Smooth muscle cell (in vitro differentiated cells): Measurements from ENCODE around the gene KIAA1958. TPM values are rescaled to one million over a fixed set of nuclear protein-coding genes. Genes with fewer than 3 reads are reported as not detected.

Experiments
- DNase-seq: peaks from one replicate; lab custom pipeline; 2025; ENCODE audit not compliant: unreplicated experiment; lab: John Stamatoyannopoulos, UW
- H2AFZ ChIP-seq: fragments of 200-600 bp; sonication (generic); 2 replicates; pipeline ENCODE4 v1.6.0; 2016; ENCODE audit warnings: antibody characterized with exemption, low read depth, mild to moderate bottlenecking
- H3F3A ChIP-seq: fragments of 200-600 bp; sonication (generic); 2 replicates; pipeline ENCODE4 v1.6.0; 2017; ENCODE audit warnings: antibody characterized with exemption, low read depth
- H3K27ac ChIP-seq: fragments of 200-600 bp; sonication (generic); 2 replicates; pipeline ENCODE4 v1.5.1; 2016; ENCODE audit warnings: low read depth, mild to moderate bottlenecking
- H3K27me3 ChIP-seq: fragments of 200-600 bp; sonication (generic); 2 replicates; pipeline ENCODE4 v1.6.1; 2016; ENCODE audit warnings: low read depth, mild to moderate bottlenecking
- H3K36me3 ChIP-seq: fragments of 200-600 bp; sonication (generic); 2 replicates; pipeline ENCODE4 v1.5.1; 2016; ENCODE audit warnings: low read depth
- H3K4me1 ChIP-seq: fragments of 200-600 bp; sonication (generic); 2 replicates; pipeline ENCODE4 v1.5.1; 2016; ENCODE audit warnings: low read depth
- H3K4me2 ChIP-seq: fragments of 200-600 bp; sonication (generic); 2 replicates; pipeline ENCODE4 v1.6.0; 2016; ENCODE audit warnings: mild to moderate bottlenecking
- H3K4me3 ChIP-seq: fragments of 200-600 bp; sonication (generic); 2 replicates; pipeline ENCODE4 v1.5.1; 2016; ENCODE audit warnings: mild to moderate bottlenecking
- H3K79me2 ChIP-seq: fragments of 200-600 bp; sonication (generic); 2 replicates; pipeline ENCODE4 v1.6.0; 2016; ENCODE audit warnings: low read depth, mild to moderate bottlenecking
- H3K9ac ChIP-seq: fragments of 200-600 bp; sonication (generic); 2 replicates; pipeline ENCODE4 v1.6.0; 2016; ENCODE audit warnings: low read depth
- H3K9me3 ChIP-seq: fragments of 200-600 bp; sonication (generic); replicated peaks from 2 replicates; pipeline ENCODE4 v1.5.1; 2016; ENCODE audit warnings: low read depth
- H4K20me1 ChIP-seq: fragments of 200-600 bp; sonication (generic); 2 replicates; pipeline ENCODE4 v1.6.0; 2016; ENCODE audit warnings: low read depth
- CTCF ChIP-seq: fragments of 200-600 bp; sonication (generic); IDR thresholded peaks from 2 replicates; pipeline ENCODE4 v1.5.1; 2017; ENCODE audit warnings: borderline replicate concordance, mild to moderate bottlenecking, antibody characterized with exemption; ENCODE audit not compliant: insufficient read depth, poor library complexity, severe bottlenecking
- WGBS: methylation state at CpG from one replicate; pipeline ENCODE4 v1.1.7; 2016; ENCODE audit warnings: low lambda C conversion rate; 5-methylcytosine and 5-hydroxymethylcytosine counted together
- polyA plus RNA-seq: library from polyadenylated mRNA; unstranded; fragments of >200 nt; fragmentation: Nextera tagmentation; extraction: Ambion mirVana; gene quantifications from 2 replicates; pipeline ENCODE4 v1.2.1, GENCODE V29; 2016
- total RNA-seq: library from RNA; depleted of rRNA; stranded (reverse); fragments of >200 nt; gene quantifications from 2 replicates; pipeline ENCODE4 v1.2.3, GENCODE V29; 2014

KIAA1958 gene
- total and polyA plus RNA-seq, 2 experiments from 2014 or later, result 1.1 to 1.8 TPM

DNA sequence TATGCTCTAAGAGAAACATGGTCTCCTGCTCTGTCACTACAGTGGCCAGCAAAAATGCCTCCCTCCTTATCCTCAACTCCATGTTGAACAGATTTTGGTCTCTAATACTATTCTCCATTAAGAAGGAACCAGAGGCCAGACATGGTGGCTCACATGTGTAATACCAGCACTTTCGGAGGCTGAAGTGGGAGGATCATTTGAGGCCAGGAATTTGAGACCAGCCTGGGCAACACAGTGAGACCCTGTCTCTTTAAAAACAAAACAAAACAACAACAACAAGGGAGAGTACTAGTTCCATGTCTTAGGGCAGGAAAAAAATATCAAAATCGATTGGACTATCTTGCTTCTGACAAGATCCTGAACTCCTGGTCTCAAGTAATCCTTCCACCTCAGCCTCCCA lies 216.7 kb downstream of the KIAA1958 start:
- Histone ChIP-seq H3K9ac (no peak overlapping the region), H3K36me3 (no peaks in the 10 kb centered on the region), H3K4me1 (no peaks in the 10 kb centered on the region), H4K20me1 (peaks cover 24% of the 10 kb centered on the region), H3K27me3 (no peaks in the 10 kb centered on the region), H3F3A (no peaks in the 10 kb centered on the region), H3K4me2 (no peak overlapping the region), H3K4me3 (no peak overlapping the region), H2AFZ (no peak overlapping the region), H3K27ac (no peak overlapping the region), H3K79me2 (peaks cover 27% of the 10 kb centered on the region), H3K9me3 (no peaks in the 10 kb centered on the region)
- TF ChIP-seq CTCF, result no peak
- DNase-seq, result no peak
- 91% methylated on average over 2 of the region's 2 CpGs for WGBS

DNA sequence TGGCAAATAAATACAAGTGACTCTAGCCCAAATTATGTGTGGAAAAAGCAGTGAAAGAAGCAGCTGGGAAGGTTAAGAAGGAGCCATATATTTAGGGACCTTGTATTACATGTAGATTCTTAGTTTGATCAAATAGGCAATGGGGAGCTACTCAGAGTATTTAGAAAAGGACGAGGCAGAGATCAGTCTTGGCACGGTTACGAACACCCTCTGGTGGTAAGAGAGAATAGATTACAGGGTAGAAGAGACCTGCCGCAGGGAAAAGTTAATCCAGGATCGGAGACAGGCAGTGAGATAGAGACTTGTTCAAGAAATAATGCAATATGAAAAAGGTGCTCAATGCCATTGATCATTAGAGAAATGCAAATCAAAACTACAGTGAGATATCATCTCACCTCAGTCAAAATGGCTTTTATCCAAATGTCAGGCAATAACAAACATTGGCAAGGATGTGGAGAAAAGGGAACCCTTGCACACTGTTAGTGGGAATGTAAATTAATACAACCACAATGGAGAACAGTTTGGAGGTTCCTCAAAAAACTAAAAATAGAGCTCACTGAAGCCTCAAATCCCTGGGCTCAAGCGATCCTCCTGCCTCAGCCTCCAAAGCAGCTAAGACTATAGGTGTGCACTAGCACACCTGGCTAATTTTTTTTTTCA lies 219.3 kb downstream of the KIAA1958 start:
- H2AFZ ChIP-seq, result no peak overlapping the region
- 56% methylated on average over 6 of the region's 6 CpGs for WGBS
- TF ChIP-seq CTCF, result peak; percentile 17
- no peak overlapping the region for H3K27ac ChIP-seq
- H3K9ac ChIP-seq, result no peak overlapping the region
- no peaks in the 10 kb centered on the region for H3K4me1 ChIP-seq
- H3K4me3 ChIP-seq, result no peak overlapping the region
- peaks cover 31% of the 10 kb centered on the region for H3K79me2 ChIP-seq
- no peak for DNase-seq
- peaks cover 43% of the 10 kb centered on the region for H4K20me1 ChIP-seq
- no peaks in the 10 kb centered on the region for H3K36me3 ChIP-seq
- no peaks in the 10 kb centered on the region for H3F3A ChIP-seq
- H3K9me3 ChIP-seq, result no peaks in the 10 kb centered on the region
- H3K27me3 ChIP-seq, result no peaks in the 10 kb centered on the region
- no peak overlapping the region for H3K4me2 ChIP-seq

- 71% methylated on average over 7 of the region's 7 CpGs for WGBS
- Histone ChIP-seq H3K79me2 (peaks cover 48% of the 10 kb centered on the region), H3K4me2 (no peak overlapping the region), H3K27me3 (no peaks in the 10 kb centered on the region), H3F3A (no peaks in the 10 kb centered on the region), H4K20me1 (peaks cover 37% of the 10 kb centered on the region), H3K4me1 (no peaks in the 10 kb centered on the region), H3K36me3 (no peaks in the 10 kb centered on the region), H3K9ac (no peak overlapping the region), H3K9me3 (no peaks in the 10 kb centered on the region), H3K4me3 (no peak overlapping the region), H2AFZ (no peak overlapping the region), H3K27ac (no peak overlapping the region)
- peak; percentile 53 for TF ChIP-seq CTCF
- DNase-seq, result no peak
These were observed 224.5 kb downstream of the KIAA1958 start for GRCh38 chr9:112711050-112711689.
